ENCODE measurements around the gene COLEC12.

GRCh38 chr18:366466-367061 lies 133.9 kb downstream of the COLEC12 start:
- TF ChIP-seq JUND (IDR thresholded peaks at IDR 0.05), result no peak
- no peak for TF ChIP-seq CTCF (IDR thresholded peaks at IDR 0.05 in 2 of 3, conservative IDR thresholded peaks at IDR 0.05 in 1 of 3; ENCODE audit: borderline replicate concordance in 1 of 3, insufficient read depth in 1 of 3, low read depth in 2 of 3, low read length in 2 of 3)

Measured in HCT116 (cell line).